Measurements from ENCODE around the gene CEP41.

- TF ChIP-seq EZH2 (optimal IDR thresholded peaks at IDR 0.05; ENCODE audit: low read depth, low read length): no peak
- no peak for TF ChIP-seq CTCF (IDR thresholded peaks at IDR 0.05; ENCODE audit: low read length)
- TF ChIP-seq EZH2phosphoT487 (IDR thresholded peaks at IDR 0.05; ENCODE audit: low read length): no peak
Observed at GRCh38 chr7:130417213-130417612, 23.6 kb downstream of the CEP41 start.
